HCEC 1CT (cell line): ENCODE measurements around the gene PTX4.

Experiments
- DNase-seq: peaks from one replicate; pipeline ENCODE4 v3.0.0-alpha.2; 2017

The PTX4 gene

DNA sequence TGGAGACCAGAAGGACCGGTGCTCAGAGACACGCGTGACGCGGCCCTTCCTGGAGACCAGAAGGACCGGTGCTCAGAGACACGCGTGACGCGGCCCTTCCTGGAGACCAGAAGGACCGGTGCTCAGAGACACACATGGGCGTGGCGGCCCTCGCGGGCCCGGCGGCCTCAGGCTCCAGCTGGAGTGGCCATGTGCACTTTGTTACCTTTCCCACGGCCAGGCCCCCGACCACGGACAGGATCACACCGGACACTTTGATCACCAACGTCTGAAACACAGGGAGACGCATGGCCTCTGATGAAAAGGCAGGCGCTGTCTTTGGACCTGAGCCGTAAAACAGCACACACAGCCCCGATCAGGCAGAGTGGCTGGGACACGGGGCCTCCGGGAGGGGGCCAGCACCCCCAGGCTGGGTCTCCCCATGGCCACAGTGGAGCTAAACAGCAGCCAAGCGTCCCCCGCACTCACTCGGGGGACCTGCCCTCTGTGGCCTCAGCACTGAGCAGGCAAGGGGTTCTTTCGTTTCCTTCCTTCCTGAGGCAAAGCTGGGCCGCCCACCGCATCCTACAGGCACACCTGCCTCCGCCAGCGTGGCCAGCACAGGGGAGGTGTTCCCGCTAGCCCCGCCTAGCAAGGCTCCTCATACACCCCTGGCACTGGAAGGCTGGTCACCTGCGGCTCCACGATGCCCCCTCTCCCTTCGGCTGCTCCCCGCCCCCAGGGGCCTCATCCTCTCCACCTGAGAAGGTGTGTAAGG, 31.1 kb downstream of the PTX4 start:
- DNase-seq = no peak

DNA sequence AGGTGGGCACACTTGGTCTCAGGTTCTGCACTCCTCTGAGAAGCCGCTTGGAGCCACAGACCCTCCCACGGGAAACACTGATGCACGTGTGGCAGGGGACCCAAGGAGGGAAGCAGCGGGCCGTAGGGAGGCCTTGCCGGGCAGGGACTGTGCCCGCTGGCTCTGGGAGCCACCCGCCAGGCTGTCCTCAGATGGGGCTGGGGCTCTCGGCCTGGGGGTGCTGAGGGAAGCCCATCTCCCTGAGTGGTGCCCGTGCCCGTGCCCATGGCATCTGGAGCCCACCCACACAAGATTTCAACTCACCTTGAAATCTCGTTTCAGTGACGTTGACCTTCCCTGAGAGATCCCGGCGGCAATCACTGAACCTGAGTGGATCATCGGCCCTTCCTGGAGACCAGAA, 31.8 kb downstream of the PTX4 start:
- no peak for DNase-seq

DNA sequence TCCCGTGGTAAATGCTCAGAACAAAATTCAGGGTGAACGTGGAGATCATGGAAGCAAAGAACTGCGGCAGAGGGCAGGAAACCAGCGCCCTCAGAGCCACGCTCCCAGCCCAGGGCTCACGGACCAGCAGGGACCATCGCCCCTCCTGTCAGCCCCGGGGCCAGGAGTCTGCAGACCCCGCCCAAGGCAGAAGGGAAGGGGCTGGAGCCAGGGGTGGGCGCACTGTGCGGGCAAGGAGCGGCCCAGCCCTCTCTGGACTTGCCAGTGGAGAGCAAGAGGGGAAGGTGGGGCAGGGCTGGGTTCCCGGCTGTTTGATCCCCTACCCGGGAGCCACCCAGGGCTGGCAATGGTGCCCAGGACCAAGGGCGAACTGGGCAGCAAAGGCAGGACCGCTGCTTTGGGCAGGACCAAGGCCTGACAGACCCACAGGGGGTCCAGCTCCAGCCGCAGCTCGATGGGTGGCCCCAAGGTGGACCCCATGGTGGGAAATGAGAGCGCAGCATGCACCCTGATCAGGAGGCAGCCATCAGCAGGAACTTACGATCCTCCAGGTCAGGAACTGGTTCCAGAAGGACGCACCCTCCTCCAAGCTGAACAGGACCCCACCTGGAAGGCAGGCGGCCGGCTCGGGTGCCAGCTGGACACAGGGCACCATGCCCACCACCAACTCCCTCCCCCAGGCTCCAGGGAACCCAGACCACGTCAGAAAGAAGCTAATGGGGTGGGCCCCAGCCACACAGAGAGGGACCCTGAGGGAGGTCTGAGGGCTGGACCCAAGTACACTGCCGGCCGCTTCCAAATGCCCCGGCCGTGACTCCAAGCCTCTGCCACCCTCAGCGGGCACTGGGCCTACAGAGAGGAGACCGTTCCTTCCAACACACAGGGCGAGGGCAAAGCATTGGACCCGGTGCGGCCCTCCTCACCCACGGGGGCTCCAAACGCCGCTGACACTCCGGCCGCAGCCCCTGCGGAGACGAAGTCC, 33.3 kb downstream of the PTX4 start:
- no peak for DNase-seq

DNA sequence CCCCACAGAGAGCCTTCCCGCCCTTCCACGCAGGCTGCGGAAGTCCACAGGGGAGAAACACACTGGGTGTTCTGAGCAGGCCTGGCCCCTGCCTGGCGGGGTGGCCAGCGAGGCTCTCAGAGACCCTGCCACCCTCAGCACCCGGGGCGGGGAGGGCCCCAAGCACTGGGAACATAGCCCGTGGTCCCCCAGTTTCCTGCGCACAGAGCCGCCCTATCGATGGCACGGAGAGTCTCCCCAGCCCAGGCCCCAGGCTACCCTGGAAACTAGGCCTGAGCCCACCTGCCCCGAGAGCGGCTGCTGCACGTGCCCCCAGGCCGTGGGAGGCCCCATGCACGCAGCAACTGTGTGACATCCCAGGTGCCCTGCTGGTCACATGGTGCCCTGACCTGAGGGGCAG, 34.2 kb downstream of the PTX4 start:
- DNase-seq = no peak

DNA sequence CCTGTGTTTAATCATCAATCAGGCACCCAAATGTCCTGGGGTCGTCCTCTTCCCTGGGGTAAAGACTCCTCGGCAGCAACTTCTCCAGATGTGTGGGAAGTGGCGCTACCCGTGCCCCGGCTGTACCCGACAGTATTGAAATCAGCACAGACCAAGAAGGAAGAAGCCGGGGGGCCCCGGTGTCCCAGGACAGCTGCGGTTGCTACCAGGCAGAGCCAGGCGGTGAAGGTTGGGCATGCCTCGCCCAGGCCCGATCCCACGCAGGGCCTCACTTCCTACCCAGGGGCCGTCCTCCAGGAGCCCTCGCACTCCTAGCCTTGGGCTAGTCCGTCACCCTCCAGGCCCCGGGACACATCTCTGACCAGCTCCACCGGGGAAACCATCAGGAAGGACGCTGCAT, 35.4 kb downstream of the PTX4 start:
- DNase-seq = no peak

DNA sequence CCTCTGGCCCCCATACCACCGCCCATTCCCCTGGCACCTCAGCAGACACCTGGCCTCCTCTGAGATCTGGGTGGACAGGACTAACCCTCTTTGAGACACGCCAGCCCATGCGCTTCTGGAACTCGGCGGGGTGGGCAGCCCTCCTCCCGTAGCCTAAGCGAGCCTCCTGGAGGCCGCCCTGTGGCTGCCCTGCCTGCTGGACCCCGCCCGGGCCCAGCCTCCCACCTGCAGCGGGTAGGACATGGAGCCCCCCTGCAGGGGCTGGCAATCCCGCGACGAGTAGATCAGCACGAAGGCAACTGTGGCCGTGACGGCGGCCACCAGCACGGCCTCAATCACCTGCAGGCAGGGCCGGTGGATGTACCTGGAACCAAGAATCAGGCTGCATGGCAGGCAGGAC, 36.2 kb downstream of the PTX4 start:
- no peak for DNase-seq

DNA sequence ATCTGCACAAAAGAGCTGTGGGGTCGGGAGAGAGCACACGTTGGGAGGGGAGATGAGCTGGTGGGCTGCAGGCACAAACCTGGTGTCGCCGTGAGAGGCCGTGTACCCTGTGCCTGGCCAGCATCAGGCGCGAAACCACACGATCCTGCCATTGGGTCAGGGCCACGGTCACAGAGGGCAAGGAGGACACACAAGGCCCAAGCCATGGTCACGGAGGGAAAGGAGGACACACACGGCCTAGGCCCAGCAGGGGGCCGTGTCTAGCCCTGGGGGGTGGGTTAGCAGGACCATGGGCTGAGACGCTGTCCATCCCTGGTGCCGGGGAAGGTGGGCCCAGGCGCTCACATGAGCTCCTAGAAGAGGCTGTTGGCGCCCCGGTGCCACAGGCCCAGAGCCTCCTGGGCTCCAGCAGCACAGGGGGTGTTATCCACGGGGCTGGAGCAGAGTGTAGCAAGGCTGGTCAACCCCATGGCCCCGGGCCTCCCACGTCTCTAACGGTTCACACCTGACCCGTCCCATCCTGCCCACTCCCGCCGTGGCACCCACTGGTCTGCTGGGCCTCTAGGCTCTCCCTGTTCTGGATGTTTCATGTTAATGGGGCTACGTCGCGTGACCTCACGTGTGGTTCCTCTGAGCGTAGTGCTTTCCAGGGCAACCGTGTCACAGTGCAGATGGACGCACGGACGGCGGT, 36.9 kb downstream of the PTX4 start:
- no peak for DNase-seq

DNA sequence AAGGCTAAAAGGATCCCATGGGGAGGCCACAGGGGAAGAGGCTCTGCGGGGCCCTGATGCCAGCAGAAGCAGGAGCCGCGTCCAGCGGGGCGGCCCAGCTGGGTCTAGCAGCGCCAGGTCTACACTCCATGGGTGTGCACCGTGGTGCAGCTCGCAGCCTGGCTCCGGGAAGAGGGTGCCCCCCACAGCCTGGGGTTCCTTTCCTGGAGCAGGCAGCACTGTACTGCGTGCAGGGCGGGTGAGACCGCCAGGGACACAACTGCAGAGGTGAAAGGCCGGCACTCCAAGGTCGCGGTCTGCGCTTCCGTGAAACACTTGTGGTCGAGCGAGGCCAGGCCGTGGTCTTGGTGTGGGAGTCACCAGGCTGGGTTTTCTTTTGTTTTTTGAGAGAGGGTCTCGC, 37.9 kb downstream of the PTX4 start:
- DNase-seq = no peak

DNA sequence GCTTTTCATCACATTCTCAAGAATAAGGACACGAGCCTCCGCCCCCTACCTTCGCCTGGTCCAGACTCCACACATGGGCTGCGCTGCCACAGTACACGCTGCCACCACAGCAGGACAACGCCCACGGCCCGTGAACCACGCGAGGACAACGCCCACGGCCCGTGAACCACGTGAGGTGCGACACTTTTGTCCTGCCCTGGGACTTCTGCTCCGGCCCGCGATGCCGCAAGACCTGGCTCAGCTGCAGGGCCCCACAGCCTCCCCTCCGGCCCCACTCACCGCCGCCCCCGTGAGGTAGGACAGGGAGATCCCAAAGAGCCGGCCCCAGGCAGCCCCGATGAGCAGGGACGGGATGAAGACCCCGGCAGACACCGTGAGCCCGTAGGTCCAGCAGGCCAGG, 38.5 kb downstream of the PTX4 start:
- DNase-seq = no peak

DNA sequence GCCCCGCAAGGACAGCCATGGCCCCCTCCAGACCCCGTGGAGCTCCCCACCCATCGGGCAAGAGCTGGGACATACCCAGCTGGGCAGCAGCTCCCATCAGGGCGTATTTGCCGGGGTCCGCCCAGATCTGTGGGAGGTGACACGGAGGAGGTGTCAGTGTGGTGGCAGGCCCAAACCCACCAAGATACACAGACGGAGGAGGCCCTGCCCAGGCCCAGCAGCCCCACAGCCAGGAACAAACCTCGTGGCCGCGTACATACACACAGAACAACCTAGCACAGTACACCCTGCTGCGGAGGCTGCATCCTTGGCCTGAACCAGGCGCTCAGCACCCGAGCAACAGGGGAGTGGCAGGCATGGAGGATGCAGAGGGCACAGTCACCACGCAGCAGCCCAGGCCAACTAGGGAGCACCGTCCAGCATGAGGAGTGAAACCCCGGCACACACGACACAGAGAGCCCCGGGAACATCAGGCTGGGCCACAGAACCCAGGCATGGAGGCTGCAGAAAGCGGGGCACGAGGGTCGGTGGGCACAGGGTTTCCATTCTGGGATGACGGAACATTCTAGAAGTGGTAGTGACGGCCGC, 39.4 kb downstream of the PTX4 start:
- no peak for DNase-seq

DNA sequence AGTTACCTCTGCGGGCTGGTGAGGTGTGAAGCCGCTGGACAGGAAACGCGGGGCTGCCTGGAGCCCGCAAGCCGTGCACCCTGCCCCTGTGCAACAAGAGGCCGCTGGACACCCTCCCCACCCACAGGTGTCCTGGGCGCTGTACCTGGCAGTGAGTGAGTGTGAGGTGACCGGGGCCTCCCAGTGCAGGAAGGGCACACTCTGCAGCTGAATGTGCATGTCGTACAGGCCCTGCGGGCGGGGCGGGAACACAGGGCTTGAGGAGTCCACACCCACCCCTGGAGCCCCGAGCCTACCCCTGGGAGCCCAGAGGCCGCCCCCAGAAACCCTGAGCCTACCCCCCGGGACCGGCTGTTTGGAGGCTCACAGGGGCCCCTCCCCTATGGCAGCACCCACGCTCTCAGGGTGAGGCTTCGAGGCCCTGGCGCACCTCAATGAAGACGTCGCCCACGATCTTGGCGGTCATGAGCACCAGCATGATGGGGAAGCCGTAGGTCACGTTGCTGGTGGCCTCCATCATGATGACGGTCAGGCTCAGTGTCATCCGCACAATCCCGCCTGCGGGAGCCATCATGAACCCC, 40.1 kb downstream of the PTX4 start:
- no peak for DNase-seq

DNA sequence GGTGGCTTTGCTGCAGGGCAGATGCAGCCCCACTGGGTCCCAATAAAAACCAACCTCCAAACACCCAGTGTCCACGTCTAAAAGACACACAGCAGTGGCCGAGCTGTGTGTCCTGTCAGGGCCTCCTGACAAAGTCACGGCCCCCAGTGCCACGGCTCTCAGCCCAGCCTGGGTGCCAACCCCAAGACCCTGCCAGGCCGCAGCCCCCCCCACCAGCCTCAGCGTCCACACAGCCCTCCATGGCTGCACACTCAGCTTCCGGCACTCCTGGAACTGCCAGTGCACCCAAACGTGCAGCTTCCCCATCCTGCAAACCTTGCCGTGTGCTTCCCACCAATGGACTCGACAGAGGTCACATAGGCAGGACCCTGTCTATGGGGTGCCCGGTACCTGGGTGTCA, 40.8 kb downstream of the PTX4 start:
- DNase-seq = no peak

DNA sequence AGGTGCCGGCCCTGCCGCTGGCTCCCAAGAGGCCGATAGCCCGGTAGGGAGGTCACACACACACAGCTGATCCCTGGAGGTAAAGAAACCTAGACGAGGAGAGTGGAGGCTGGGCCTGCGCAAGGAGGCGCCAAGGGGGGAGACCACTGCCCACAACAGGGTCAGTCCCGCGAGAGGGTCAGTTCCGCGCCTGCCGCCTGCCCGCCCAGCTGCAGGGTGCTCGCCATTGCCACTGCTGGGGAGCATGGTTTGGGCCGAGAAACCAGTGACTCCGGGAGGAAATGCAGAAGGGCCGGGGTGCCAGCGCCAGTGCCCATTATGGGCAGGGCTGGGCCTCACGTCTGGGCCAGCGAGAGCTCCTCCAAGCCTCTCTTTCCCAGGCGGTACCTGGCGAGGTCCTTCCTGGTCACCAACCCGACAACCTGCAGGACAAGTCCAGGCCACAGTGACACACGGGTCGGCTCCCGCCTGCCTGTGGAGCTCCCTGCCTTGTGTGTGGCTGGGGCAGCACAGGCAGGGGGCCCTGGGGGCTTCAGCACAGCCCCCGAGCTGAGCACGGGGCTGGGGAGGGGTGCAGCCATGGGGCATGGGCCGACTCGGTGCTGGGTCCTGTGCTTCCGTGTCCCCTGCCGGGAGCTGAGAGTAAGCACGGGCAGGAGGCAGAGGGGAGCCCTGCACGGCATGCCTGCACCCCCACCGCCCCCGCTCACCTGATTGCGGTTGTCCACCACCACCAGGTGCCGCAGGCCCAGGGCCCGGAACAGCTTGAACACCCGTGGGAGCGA, 42.3 kb downstream of the PTX4 start:
- DNase-seq = no peak

DNA sequence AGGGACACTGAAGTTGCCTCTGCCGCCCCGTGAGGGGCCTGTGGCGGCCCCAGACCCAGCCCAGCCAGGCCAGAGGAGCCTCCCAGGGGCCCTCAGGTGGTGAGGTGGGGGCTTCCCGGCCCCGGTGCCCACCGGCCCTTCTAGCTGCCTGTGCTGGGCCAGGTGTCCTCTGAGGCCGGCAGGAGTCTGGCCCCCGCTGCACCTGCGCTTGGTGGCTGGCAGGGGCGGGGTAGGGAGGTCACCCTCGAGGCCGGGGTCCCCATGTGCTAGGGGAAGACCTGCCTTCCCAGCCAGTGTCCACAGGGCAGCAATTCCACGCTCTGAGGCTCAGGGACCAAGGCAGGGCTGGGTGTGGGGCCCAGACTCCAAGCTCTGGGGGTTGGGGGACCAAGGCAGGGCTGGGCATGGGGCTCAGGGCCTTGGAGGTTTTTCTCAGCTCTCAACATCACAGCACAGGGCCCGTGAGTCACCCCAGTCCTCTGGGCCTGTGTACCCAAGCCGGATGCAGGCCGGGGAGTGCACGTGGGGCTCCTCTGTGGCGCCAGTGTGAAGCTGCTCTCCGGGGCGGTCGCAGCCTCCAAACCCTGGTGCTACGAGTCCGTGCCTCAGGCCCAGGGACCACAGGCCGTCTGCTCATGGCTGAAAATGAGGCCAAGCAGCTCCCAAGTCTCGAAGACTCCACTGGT, 43.1 kb downstream of the PTX4 start:
- DNase-seq = no peak

DNA sequence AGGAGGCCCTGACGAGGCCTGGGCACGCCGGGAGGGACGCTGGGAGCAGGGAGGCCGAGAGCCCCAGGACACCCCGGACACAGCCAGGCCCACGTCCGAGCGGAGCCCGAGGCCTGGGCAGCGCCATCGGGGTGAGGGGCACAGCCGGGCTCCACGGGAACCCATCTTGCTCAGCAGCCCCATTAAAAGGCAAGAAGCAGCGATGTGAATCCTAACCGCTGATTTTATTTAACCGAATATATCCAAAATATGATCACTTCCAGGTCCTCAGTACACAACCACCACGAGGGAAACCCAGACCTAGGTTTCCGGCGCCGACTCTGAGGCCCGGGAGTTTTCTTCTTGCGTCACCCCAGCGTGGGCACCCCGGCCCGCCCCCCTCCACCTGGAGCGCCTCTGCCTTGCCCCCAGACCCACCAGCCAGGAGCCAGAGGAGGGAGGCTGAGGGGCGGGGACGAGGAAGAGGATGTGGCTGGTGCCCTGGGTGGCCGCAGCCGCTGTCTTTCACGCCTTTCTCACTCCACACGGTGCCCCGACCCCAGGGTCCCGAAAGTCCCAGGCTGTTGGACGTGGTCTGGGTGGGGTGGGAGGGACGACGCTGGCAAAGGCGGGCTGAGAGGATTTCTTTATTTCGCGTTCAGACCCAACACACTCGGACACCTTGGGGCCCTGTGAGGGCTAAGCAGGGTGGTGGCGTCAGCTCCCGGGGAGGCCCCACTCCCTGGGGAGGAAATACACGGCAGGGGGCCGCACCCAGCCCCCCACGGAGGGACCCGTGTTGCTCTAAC, 43.8 kb downstream of the PTX4 start:
- no peak for DNase-seq

DNA sequence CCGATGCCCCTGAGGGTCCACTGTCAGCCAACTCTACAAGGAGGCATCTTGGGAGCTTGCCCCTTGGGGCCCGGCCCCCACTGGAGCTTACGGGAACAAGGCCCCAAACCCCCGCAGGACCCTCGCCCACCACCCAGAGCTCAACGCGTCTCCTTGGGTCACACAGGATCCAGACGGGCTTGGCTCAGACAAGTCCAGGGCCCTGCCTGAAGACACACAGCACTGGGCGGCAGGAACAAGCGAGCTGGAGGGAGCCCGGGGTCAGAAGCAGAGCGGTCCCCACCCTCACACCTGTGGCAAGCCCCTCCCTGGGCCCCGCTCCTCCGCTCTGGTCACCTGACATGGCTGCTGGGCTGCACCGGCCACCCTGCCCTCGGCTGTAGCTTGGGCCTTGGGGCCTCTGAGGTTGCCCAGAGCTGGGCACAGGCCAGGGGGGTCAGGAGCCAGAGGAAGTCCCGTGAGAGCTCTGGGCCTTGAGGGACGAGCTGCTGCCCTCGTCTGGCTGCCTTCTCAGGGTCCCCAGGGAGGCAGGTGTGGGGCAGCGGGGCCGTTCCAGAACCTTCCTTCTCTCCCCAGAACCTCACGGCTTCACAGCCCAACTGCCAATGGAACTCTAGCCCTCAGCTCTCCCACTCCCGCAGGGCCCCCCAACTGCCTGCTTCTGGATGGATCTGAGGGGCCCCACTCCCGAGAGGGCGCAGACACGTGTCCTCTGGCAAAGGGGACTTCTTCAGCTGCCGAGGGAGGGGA, 44.6 kb downstream of the PTX4 start, which contains the start of gene CCDC154:
TSS of gene CCDC154 (minus strand) at position 577 of the 750 bp plus-strand sequence. CDS start at position 343, 234 bp downstream.
- DNase-seq = no peak

DNA sequence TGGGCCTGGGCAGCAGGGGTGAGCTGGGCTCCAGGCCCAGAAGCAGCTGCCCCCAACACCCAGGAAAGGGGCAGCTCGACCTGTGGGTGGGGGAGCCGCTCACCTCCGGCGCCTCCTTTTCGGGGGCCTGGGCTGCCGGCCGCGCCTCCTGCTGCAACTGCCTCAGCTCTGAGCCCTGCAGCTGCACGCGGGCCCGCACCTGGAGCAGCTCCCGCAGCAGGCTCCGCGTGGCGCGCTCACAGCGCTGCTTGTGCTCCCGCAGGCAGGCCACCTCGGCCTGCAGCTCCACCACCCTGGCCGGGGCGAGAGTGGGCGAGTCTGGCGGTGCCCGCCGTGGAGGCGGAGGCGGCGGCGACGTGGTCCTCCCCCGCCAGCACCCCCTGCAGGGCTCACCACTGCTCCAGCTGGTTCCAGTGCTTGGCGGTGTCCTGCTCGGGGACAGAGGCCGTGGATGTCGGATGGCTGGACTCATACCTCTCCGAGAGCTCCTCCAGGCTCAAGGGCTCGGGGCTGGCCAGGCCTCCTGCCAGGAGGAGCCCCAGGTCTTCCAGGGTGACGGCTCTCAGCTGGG, 45.3 kb downstream of the PTX4 start:
- DNase-seq = no peak

DNA sequence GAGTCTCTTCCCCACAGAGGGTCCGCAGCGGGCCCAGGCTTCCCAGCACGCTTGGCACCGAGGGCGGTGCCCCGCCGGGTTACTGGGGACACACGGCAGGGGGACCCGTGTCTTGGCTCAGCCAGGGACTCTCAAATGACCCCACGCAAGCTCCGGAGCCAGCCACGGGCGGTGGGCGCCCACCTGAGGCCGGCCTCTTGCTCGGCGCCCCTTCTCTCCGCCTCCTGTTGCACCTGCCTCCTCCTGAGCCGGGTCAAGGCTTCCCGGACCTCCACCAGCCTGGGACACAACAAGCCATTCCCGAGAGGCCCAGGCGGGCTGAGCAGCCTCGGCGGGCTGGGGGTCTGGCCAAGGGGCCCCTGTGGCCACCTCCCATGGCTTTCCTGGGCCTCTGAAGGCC, 46.0 kb downstream of the PTX4 start:
- DNase-seq = no peak

DNA sequence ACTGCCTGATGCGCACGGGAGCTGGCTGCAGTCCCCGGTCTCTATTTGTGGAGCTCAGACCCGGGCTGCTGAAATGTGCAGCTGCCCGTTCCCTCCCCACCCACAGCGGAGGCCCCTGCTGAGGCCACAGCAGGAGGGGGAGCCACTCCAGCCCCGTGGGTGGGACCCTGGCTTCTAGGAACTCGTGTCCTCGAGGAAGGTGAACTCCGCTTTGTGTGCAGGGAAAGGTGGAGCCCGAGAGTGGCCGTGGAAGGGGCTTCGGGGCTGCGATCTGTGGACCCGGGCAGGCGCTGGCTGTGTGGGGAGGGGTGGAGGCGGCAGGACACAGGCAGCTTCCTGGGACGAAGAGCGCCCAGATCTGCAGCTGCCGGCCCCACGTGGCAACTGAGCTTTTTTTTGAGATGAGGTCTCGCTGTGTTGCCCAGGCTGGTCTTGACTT, 47.3 kb downstream of the PTX4 start:
- DNase-seq = no peak
